Measurements from ENCODE around the gene EQTN.

EQTN gene

DNA sequence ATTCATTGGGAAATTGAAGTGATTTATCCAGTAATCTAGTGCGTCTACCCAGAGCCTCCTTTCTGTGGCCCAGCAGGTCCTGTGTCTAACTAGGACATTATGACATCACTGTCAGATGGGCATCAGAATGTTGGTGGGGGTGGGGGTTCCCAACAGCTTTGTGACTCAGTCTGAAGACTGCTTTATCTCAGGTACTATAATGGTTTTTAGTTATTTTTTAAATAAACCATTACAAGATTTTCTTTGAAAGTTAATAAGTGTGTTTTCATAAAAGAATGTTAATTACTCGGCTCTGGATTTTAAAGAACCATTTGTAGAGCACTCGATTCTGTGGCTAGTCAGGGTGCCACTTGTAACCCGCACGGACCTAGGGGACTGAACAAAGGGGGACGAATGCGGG lies at the start of gene EQTN:
Gene EQTN, minus strand, starts transcription at position 101 of the 400 bp plus-strand sequence. Its CDS starts 95 bp downstream, at position 6.
- no peak within 1 kb of the TSS for H3K9ac ChIP-seq (ENCODE audit: low read length)
- H3K4me3 ChIP-seq (ENCODE audit: low read length), result no peak within 1 kb of the TSS
- no peaks in the 10 kb centered on the region for H3K9me3 ChIP-seq (ENCODE audit: control insufficient read depth, low read length)
- no peaks in the 10 kb centered on the region for H3K4me1 ChIP-seq (ENCODE audit: control insufficient read depth, insufficient read depth, low read length)
- H3K36me3 ChIP-seq (ENCODE audit: control insufficient read depth, insufficient read depth, low read length), result no peaks in the 10 kb centered on the region
- H3K27me3 ChIP-seq (ENCODE audit: control insufficient read depth, insufficient read depth, low read length), result no peaks in the 10 kb centered on the region

GRCh38 chr9:27344776-27345175 lies 47.8 kb upstream of the EQTN start:
- Histone ChIP-seq H3K9me3 (ENCODE audit: control insufficient read depth, low read length) (no peaks in the 10 kb centered on the region), H3K36me3 (ENCODE audit: control insufficient read depth, insufficient read depth, low read length) (no peaks in the 10 kb centered on the region), H3K4me3 (ENCODE audit: low read length) (no peak overlapping the region), H3K27me3 (ENCODE audit: control insufficient read depth, insufficient read depth, low read length) (no peaks in the 10 kb centered on the region), H3K4me1 (ENCODE audit: control insufficient read depth, insufficient read depth, low read length) (peaks cover 20% of the 10 kb centered on the region), H3K9ac (ENCODE audit: low read length) (no peak overlapping the region)

DNA sequence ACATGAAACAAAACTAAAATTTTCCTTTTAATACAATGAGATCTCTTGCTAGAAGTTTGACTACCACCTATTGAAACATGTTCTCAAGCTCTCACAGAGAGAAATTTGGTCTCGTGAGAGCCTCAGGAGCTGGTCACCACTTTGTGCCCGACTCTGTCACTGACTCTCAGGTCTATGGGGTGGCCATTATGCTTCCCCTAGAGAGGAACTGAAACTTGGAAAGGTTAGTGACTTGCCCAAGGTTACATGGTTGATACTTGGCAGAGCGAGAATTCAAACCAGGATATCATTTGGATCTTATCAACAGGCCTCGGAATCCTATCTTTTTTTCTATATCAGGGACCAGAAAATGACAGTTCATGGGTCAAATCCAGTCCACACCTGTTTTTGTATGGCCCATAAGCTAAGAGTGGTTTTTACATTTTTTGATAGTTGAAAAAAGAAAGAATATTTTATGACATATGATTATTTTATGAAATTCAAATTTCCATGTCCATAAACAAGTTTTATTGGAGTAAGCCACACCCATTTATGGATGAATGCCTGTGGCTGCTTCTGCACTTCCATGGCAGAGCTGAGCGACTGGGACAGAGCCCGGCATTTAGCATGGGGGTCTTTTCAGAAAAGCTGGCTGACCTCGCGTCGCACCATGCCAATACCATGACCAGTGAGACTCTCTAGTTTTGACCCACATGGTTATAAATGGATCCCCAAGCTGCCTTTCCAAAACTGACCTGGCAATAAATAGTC lies 44.8 kb upstream of the EQTN start:
- Histone ChIP-seq H3K4me1 (ENCODE audit: control insufficient read depth, insufficient read depth, low read length) (peaks cover 36% of the 10 kb centered on the region), H3K9ac (ENCODE audit: low read length) (no peak overlapping the region), H3K9me3 (ENCODE audit: control insufficient read depth, low read length) (no peaks in the 10 kb centered on the region), H3K4me3 (ENCODE audit: low read length) (no peak overlapping the region), H3K36me3 (ENCODE audit: control insufficient read depth, insufficient read depth, low read length) (no peaks in the 10 kb centered on the region), H3K27me3 (ENCODE audit: control insufficient read depth, insufficient read depth, low read length) (no peaks in the 10 kb centered on the region)

DNA sequence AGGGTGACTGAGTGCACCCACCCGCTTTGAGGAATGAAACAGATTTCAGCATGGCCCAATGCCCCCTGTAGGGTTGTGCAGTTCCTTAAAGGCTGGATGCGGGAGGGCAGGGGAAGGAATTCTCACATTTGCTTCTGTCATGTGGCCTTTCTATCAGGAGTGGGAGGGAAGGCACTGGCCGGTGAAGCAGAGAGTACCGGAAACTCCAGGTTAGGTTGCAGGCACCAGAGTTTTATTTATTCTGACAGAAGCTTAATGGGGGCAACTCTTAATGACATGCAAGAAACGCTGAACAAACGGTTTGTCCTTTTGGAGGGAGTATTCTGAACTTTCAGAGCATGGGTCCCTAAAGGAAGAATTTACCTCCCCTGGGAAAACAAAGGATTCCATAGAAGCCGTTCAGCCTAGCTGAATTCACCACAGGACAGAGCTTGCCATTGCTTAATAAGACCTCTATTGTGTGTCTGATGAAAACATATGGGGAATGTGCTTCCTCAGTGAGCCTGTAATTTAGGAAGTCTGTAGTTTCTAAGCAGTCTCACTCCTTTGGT lies 44.1 kb upstream of the EQTN start:
- Histone ChIP-seq H3K36me3 (ENCODE audit: control insufficient read depth, insufficient read depth, low read length) (no peaks in the 10 kb centered on the region), H3K27me3 (ENCODE audit: control insufficient read depth, insufficient read depth, low read length) (no peaks in the 10 kb centered on the region), H3K4me1 (ENCODE audit: control insufficient read depth, insufficient read depth, low read length) (peaks cover 36% of the 10 kb centered on the region), H3K9ac (ENCODE audit: low read length) (no peak overlapping the region), H3K4me3 (ENCODE audit: low read length) (no peak overlapping the region), H3K9me3 (ENCODE audit: control insufficient read depth, low read length) (no peaks in the 10 kb centered on the region)

DNA sequence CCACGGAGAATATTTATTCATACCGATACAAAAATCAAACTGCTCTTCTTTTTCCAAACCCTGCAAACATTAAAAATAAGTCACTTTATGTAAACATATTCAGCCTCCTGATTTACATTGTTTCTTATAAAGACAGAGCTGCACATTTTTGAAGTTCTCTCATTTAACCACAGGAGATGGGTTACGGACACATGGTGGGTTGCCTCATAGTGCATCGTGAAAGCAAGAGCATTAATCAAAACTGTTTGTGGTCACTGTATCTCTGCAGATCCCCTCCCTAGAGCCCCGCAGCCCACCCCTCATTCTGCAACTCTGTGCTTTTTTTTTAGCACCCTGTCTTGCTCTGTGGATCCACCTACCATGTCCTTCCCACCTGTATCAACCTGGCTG lies 43.3 kb upstream of the EQTN start:
- no peaks in the 10 kb centered on the region for H3K9me3 ChIP-seq (ENCODE audit: control insufficient read depth, low read length)
- no peaks in the 10 kb centered on the region for H3K36me3 ChIP-seq (ENCODE audit: control insufficient read depth, insufficient read depth, low read length)
- H3K9ac ChIP-seq (ENCODE audit: low read length), result no peak overlapping the region
- no peak overlapping the region for H3K4me3 ChIP-seq (ENCODE audit: low read length)
- peaks cover 36% of the 10 kb centered on the region for H3K4me1 ChIP-seq (ENCODE audit: control insufficient read depth, insufficient read depth, low read length)
- H3K27me3 ChIP-seq (ENCODE audit: control insufficient read depth, insufficient read depth, low read length), result no peaks in the 10 kb centered on the region

- peaks cover 36% of the 10 kb centered on the region for H3K4me1 ChIP-seq (ENCODE audit: control insufficient read depth, insufficient read depth, low read length)
- H3K36me3 ChIP-seq (ENCODE audit: control insufficient read depth, insufficient read depth, low read length), result no peaks in the 10 kb centered on the region
- no peaks in the 10 kb centered on the region for H3K27me3 ChIP-seq (ENCODE audit: control insufficient read depth, insufficient read depth, low read length)
- H3K9me3 ChIP-seq (ENCODE audit: control insufficient read depth, low read length), result no peaks in the 10 kb centered on the region
- no peak overlapping the region for H3K9ac ChIP-seq (ENCODE audit: low read length)
- no peak overlapping the region for H3K4me3 ChIP-seq (ENCODE audit: low read length)
Observed at GRCh38 chr9:27339661-27340284, 42.8 kb upstream of the EQTN start.

GRCh38 chr9:27338527-27338903 lies 41.6 kb upstream of the EQTN start:
- no peaks in the 10 kb centered on the region for H3K27me3 ChIP-seq (ENCODE audit: control insufficient read depth, insufficient read depth, low read length)
- H3K4me1 ChIP-seq (ENCODE audit: control insufficient read depth, insufficient read depth, low read length), result peaks cover 36% of the 10 kb centered on the region
- H3K4me3 ChIP-seq (ENCODE audit: low read length), result no peak overlapping the region
- H3K36me3 ChIP-seq (ENCODE audit: control insufficient read depth, insufficient read depth, low read length), result no peaks in the 10 kb centered on the region
- H3K9ac ChIP-seq (ENCODE audit: low read length), result no peak overlapping the region
- no peaks in the 10 kb centered on the region for H3K9me3 ChIP-seq (ENCODE audit: control insufficient read depth, low read length)

GRCh38 chr9:27337833-27338526 lies 41.0 kb upstream of the EQTN start:
- no peaks in the 10 kb centered on the region for H3K9me3 ChIP-seq (ENCODE audit: control insufficient read depth, low read length)
- no peak overlapping the region for H3K9ac ChIP-seq (ENCODE audit: low read length)

DNA sequence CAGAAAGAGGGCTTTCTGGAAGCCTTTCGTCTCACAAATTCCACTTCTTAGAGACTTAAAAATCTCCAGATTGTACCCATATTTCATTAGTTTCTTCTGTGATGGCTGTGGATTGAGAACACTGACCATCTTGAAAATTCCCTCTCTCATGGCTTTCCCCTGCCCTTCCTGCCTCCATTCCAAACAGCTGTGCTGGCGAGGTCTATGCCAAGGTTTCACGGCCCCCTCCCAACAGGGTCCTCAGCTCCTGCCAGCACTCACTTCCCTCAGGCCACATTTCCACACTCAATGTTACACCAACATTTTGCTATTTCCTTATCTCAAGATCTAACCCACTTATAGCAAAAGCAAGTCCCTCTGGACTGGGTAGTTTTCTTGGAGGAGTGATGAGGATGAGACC lies 40.3 kb upstream of the EQTN start:
- Histone ChIP-seq H3K4me3 (ENCODE audit: low read length) (no peak overlapping the region), H3K36me3 (ENCODE audit: control insufficient read depth, insufficient read depth, low read length) (no peaks in the 10 kb centered on the region), H3K9me3 (ENCODE audit: control insufficient read depth, low read length) (no peaks in the 10 kb centered on the region), H3K4me1 (ENCODE audit: control insufficient read depth, insufficient read depth, low read length) (peaks cover 39% of the 10 kb centered on the region), H3K27me3 (ENCODE audit: control insufficient read depth, insufficient read depth, low read length) (no peaks in the 10 kb centered on the region), H3K9ac (ENCODE audit: low read length) (no peak overlapping the region)

More at GRCh38 chr9:27337833-27338526, 41.0 kb upstream of the EQTN start:
- Histone ChIP-seq H3K4me3 (ENCODE audit: low read length) (no peak overlapping the region), H3K27me3 (ENCODE audit: control insufficient read depth, insufficient read depth, low read length) (no peaks in the 10 kb centered on the region), H3K4me1 (ENCODE audit: control insufficient read depth, insufficient read depth, low read length) (peaks cover 39% of the 10 kb centered on the region), H3K36me3 (ENCODE audit: control insufficient read depth, insufficient read depth, low read length) (no peaks in the 10 kb centered on the region)

DNA sequence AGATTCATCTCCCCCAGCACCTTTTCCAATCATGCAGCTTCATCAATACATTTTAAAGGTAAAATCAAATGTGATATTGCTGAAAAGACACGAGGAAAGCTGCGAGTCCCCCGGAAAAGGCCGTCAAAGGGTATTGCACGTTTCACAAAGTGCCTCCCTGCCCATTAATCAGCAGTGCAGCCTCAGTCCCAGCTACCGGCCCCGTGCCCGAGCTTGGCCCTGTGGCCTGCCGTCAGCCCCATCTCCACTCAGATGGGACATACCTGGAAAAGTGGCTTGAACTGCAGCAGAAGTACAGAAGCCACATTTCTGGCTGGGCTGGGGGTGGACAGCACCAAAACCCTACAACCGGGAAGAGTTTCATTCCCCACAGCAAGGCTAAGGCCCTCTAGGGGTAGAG lies 39.9 kb upstream of the EQTN start:
- peaks cover 39% of the 10 kb centered on the region for H3K4me1 ChIP-seq (ENCODE audit: control insufficient read depth, insufficient read depth, low read length)
- no peak overlapping the region for H3K9ac ChIP-seq (ENCODE audit: low read length)
- no peaks in the 10 kb centered on the region for H3K36me3 ChIP-seq (ENCODE audit: control insufficient read depth, insufficient read depth, low read length)

DNA sequence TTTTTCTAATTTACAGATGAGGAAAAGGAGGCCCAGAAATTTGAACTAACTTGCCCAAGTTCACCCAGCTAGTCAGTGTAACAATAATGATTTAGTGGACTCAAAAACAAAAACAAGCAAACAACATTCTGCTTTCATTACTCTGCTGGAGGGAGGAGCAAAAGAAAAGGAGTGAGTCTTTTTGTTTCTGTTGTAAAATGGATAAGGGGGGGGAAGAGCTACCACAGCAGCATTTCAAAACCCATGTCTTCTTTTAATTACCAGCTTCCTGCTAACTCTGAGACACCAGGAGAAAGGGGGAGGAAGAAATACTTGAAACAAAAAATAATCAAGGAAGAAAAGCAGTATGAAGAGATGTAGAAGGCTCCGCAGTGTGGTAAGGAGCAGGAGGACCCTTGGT lies 39.2 kb upstream of the EQTN start:
- Histone ChIP-seq H3K4me1 (ENCODE audit: control insufficient read depth, insufficient read depth, low read length) (peaks cover 39% of the 10 kb centered on the region), H3K27me3 (ENCODE audit: control insufficient read depth, insufficient read depth, low read length) (no peaks in the 10 kb centered on the region), H3K9me3 (ENCODE audit: control insufficient read depth, low read length) (no peaks in the 10 kb centered on the region)

More for the DNA sequence above, 39.9 kb upstream of the EQTN start:
- Histone ChIP-seq H3K27me3 (ENCODE audit: control insufficient read depth, insufficient read depth, low read length) (no peaks in the 10 kb centered on the region), H3K9me3 (ENCODE audit: control insufficient read depth, low read length) (no peaks in the 10 kb centered on the region), H3K4me3 (ENCODE audit: low read length) (no peak overlapping the region)

DNA sequence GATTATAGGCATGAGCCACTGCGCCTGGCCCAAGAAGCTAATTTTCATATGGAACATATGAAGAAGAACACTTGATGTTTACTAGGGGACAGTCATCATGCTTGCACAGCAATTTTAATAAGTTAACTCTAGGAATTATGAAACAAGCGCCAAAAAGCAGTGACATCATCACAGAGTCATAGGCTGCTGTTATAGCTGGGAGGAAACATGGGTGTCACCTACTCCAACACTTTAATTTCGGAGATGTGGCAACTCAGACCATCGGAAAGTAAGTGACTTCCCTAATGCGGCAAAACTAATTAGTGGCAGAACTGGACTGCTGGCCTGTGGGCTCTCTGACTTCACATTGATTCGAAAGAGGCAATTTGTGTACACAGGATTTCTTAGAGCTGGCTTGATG lies 38.1 kb upstream of the EQTN start:
- H3K27me3 ChIP-seq (ENCODE audit: control insufficient read depth, insufficient read depth, low read length), result no peaks in the 10 kb centered on the region
- H3K9me3 ChIP-seq (ENCODE audit: control insufficient read depth, low read length), result no peaks in the 10 kb centered on the region
- no peak overlapping the region for H3K9ac ChIP-seq (ENCODE audit: low read length)
- no peak overlapping the region for H3K4me3 ChIP-seq (ENCODE audit: low read length)
- H3K4me1 ChIP-seq (ENCODE audit: control insufficient read depth, insufficient read depth, low read length), result peaks cover 33% of the 10 kb centered on the region
- H3K36me3 ChIP-seq (ENCODE audit: control insufficient read depth, insufficient read depth, low read length), result no peaks in the 10 kb centered on the region

More for the DNA sequence above, 39.2 kb upstream of the EQTN start:
- Histone ChIP-seq H3K36me3 (ENCODE audit: control insufficient read depth, insufficient read depth, low read length) (no peaks in the 10 kb centered on the region), H3K4me3 (ENCODE audit: low read length) (no peak overlapping the region), H3K9ac (ENCODE audit: low read length) (no peak overlapping the region)

Measured in mucosa of stomach (tissue), 1 donor.